ENCODE results near the gene JAKMIP2.
A peak's percentile ranks its signal among the peaks of the same experiment; 100 is the strongest.
"Not testable (repeated sequence)": the region's sequence is repeated elsewhere in the genome, so short reads cannot be mapped to it uniquely, and the experiment has no call there.

Gene JAKMIP2

DNA sequence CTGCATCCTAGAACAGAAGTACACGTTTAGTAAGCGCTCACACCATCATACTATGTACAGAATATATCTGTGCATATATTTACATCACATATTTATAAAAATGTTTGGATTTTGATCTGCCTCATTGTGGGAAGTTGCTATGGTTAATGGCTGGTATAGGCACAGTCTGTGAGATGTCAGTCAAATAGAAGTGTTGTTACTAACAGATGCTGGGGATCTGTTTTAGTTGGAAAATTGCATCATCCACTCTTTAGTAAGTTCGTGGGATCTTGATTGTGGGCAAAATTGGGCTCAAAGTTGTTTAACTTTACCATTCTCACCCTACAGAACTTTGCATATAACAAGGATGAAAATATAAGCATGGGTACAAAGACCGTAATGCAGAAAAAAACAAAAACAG is 196.3 kb downstream of the JAKMIP2 start:
- no peak for DNase-seq

DNA sequence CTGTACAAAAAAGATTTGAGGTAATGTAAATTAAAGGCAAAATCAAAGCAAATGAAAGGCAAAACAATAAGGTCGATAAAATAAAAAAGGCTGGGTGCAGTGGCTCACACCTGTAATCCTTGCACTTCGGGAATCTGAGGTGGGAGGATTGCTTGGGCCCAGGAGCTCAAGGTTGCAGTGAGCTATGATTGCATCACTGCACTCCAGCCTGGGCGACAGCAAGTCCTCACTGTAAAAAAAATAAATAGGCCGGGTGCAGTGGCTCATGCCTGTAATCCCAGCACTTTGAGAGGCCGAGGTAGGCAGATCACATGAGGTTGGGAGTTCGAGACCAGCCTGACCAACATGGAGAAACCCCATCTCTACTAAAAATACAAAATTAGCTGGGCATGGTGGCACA is 200.3 kb downstream of the JAKMIP2 start:
- not testable (repeated sequence) for DNase-seq

DNA sequence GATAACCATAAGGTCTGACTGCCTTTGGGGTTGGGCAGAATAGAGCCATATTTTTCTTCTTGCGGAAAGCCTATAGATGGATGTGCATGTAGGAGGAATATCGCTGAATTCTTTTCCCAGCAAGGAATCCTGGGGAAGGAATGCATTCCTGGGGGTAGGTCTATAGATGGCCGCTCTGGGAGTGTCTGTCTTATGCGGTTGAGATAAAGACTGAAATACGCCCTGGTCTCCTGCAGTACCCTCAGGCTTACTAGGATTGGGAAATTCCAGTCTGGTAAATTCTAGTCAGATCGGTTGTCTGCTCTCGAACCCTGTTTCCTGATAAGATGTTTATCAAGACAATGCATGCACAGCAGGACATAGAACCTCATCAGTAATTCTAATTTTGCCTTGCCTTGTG is 202.1 kb downstream of the JAKMIP2 start:
- not testable (repeated sequence) for DNase-seq

DNA sequence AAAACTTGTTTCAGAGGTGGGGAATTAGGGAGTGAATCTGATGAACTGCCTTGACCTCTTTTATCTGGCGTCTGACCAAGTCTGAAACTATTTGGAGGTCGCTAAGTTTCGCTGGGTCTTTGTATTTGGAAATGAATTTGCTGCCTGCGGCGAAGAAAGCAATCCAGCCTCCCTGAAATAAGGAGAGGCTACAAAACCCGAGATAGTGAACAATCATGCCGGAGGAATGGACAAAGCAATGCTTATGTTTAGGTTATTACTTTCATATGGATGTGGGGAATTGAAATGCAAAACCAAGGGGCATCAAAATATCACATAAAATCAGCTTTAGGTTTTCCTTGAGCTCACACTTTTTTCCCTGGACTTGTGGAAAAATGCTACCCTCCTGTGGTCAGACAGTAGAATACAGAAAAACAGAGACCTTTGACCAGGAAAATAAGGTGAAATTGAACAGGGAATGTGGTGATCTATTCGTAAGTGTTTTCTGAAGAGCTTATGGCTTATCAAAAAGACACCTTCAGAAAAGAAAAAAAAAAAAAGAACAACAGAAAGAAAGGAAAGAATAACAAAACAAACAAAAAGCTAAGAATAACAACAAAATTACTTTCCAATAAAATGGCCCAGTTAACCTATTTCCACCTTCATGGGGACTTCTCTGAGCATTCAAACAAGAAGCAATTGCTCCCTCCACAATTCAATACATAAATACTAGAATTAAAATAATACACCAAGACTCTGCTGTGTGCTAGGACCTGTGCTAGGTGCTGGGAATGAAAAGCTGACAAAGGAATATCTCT is 204.1 kb downstream of the JAKMIP2 start:
- peak; percentile 82 for DNase-seq

DNA sequence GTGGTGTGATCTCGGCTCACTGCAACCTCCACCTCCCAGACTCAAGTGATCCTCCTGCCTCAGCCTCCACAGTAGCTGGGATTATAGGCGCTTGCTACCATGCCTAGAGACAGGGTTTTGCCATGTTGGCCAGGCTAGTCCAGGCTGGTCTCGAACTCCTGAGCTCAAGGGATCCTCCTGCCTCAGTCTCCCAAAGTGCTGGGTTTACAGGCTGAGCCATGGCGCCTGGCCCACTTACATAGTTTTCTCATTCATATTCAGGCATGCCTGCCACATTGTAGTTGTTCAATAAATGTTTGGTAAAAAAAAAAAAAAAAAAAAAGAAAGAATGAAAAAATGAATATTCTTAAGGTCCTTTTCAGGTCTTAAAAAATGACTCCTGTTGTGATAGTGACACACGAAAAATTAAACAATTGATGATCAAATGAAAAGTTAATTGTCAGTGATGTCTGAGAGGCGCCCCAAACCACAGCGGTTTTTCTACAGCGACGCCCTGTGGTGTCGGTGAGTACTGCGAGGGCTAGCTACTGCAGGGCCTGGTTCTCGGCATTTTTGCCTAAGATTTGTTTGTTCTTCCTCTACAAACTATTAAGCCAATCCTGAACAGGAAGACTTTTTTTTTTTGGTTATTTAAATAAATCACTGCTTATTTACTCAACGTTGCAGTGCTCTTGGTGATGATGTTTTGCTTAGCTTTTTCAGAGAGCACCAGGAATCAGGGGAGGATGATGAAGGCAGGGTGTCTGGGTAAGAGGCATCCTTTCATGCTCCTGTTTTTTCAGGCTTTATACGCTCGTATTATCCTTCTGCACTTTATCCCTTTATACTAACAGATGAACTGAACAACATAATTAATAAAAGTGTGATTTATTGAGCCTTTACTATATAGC is 205.6 kb downstream of the JAKMIP2 start:
- peak; percentile 55 for DNase-seq

DNA sequence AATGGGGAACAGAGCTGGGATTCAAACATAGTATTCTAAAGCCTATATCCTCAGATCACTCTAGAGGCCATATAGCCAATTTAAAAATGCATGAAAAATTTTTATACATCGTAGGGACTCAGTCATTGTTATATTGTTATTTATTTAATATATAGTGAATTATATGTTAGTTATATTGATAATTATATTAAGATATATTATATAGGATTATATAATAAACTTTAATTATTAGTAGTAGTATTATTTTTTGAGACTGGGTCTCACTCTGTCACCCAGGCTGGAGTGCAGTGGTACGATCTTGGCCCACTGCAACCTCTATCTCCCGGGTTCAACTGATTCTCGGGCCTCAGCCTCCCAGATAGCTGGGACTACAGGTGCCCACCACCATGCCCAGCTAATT is 206.9 kb downstream of the JAKMIP2 start:
- DNase-seq = no peak

DNA sequence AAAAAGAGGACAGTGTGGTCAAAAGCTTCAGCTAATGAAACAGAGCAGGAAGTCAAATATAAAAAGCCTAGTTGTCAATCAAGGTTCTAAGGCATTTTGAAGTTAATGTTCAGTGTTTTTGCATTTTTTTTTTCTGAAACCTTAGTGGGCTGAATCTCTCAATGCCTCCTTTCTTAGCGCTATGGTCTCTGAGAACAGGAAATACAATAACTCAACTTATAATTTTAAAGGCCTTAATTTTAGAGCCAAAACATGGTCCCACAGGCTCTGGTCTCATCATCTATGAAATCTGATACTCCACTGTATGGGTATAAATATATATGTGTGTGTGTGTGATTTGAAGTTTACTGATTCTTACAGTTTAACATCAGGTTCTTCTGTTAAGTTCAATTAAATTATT is 209.3 kb downstream of the JAKMIP2 start:
- no peak for DNase-seq

DNA sequence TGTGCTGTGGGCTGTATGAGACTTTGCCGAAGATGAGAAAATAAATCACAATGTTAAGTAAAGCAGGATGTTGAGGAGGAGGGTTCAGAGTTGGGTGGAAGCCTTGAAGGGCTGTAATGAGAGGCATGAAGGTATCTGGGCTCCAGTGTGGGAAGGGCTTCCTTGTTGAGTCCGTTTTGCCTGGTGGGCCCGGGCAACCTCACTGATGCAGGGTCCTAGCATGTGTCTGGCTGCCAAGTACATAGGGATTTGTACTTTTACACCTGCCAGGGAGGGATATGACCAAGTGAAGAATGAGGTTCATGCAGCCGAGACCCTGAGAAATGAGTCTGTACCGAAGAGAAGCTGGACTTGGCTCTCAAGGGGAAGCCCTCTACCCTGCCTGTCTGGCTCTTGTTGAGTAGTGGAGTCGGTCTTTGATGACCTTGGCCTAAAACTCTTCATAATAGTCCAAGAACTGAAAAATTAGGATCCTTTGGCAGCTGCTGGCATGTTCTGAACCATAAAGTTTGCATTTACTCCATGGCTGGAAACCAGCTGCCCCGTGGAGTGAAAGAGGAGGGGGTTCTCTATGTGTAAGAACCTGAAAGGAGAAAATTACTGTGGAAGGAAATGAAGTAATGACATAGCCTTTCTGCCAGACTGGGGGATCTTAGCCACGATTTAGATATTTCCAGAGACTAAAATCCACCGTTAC is 213.7 kb downstream of the JAKMIP2 start:
- no peak for DNase-seq

DNA sequence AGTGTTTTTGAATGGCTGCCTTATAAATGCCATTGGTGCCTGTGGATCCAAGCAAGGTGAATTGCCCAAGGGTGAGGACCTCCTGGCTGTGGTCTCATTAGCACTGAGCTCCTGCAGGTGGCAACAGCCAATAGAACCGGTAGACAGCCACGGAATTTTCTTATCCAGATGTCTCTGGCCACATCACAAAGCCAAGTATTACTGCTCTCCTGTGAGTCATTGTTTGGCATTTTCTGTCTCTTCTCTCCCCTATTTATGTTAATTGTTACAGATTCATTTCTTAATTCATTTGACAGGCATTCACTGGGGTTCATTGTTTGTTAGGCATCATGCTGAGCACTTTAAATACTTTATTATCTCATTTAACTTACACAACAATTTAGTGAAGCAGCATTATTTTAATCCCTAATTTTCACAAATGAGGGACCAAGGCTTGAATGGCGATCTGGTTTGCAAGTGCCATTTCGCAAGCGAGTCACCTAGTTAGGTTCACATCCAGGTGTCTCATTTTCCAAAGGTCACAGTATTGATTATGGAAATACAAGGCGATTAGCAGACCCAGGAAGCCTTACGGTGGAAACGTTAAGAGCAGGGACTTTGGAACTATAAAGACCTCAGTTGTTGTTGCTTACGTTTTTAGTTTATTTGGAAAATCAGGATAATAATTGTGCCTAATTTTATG is 214.5 kb downstream of the JAKMIP2 start:
- DNase-seq = peak; percentile 83

DNA sequence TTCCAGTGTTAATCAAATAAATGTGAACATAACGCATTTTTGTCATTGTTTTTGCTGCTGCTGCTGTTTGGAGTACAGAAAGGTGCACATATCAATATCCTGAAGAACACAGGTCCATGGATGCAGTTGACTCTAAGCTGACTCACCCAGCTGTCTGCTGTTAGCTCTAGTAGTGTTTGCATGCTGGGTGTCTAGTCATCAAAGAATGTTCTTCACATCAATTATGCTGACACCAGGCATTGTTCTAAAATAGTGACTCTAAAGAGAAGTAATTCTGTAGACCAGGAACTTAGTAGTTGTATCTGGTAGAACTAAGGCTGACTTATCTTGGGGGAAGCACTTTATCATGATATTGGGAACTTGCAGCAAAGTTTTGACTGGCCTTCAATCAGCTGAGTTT is 217.0 kb downstream of the JAKMIP2 start:
- peak; percentile 91 for DNase-seq

DNA sequence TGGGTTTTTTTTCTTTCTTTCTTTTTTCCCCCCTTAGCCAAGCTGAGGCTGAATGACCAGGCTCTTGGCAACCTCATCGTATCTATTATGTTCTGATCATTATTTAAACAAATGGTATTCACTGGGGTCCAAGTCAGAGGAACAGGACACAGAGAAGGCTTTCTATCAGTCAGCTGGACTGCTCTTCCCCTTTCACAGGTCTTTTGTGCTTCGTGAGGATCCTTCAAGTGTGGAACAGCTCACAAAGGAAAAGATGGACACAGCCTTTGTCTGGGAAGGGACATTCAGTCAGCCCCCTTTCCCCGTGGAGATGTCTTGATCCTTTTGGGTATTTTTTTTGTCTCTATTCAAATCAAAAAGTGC is 218.4 kb downstream of the JAKMIP2 start:
- no peak for DNase-seq

DNA sequence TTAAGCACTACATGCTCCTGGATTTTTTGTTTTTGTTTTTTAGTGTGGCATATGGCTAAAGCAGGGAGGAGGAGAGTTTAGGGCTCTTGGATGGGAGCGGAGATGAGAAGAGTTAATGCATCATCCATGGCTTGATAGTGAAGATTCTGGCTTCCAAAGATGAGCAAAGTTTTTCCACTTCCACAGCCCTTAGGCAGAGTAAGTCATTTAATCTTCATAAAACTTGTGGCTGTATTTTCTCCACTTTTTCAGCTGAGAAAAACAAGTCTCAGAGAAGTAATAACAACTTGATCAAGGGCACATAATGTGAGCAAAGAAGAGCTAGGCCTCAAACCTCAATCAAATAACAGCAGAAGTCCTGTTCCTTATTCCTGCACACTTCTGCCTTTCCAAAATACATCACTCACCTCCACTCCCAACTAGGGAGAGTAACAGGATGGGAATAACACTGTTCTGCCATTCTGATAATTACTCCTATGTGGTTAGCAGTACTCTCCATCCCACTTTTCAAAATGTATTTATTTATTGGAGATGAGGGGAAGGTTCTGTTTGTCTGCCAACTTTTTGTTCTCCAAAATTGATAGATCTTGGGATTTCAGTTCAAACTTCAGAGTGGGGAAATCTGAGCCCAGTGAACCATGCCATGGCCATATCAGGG is 218.9 kb downstream of the JAKMIP2 start:
- no peak for DNase-seq

DNA sequence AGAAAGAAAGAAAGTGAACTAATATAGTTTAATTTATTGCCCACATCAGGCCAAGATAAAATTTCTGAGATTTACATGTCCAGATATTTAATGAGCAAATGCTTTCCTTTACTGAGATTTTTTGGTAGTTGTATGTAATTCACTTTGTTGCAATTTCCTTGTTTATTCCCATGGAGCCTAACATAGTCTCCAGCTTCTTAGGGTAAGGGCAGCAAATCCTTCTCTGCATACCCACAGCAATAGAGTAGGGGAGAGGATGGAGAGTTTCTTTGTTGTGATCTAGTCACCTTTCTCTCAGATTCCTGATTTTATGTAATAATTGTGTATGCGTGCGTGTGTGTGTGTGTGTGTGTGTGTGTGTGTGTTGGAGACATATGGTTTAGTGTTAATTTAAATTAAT is 221.1 kb downstream of the JAKMIP2 start:
- no peak for DNase-seq

DNA sequence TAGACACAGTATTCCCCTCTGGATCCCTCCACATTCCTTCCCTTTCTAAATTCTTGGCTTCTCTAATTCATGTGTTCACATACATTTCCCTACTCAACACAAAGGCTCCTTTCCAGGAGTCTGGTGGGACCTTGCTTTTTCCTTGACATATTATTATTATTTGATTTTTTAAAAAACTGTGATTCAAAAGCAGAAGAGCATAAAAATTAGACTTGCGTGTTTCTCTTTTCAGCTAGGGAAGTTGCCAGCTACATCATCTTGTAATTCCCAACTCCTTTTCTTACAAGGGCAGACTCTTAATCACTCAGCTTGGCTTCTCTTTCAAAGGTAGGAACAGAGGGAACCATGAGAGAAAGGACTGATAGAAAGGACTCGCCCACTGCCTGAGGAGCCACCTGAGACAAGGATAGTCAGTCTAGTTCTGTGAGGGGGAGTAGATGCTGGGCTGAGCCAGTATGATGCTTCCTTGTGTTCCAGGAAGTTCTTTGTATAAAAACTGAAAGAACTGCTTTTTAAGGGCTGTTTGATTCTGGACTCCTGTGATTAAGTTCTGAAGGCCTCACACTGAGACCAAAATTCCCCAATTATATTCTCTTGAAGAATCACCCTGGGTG is 221.7 kb downstream of the JAKMIP2 start:
- peak; percentile 28 for DNase-seq

DNA sequence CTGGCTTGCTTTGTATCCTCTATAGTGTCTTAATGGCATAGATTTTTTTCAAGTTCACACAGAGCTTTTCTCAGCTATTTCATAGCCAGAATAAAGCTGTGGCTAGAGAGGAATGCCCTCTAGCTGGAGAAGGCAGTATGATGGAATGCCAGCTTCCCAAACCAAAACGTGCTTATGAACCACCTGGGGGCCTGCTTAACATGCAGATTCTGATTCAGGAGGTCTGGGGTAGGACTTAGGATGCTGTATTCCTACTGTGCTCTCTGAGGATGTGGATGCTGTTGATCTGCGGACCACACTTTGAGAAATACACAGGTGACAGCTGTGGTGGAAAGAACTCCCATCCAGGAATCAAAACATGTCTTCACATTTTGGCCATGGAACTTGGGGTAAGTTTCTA is 222.8 kb downstream of the JAKMIP2 start:
- DNase-seq = peak; percentile 7

DNA sequence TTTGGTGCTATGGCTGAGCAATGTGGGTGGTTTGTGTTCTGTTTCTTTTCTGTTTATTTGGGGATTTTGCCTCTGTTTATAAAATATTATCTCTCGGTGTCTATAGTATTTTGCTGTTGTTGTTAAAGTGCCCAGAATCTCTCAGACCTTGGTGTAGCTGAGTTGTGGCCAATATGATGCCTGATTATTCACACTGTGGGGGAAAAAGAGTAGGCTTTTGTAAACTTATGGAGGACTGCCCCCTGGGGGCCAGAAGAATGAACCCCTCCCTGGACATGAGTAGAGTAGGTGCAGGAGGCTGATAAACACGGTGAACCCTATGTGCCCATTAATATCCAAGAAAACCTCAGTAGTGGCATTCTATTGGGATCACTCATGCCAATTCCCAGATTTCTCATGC is 223.7 kb downstream of the JAKMIP2 start:
- DNase-seq = peak; percentile 90

DNA sequence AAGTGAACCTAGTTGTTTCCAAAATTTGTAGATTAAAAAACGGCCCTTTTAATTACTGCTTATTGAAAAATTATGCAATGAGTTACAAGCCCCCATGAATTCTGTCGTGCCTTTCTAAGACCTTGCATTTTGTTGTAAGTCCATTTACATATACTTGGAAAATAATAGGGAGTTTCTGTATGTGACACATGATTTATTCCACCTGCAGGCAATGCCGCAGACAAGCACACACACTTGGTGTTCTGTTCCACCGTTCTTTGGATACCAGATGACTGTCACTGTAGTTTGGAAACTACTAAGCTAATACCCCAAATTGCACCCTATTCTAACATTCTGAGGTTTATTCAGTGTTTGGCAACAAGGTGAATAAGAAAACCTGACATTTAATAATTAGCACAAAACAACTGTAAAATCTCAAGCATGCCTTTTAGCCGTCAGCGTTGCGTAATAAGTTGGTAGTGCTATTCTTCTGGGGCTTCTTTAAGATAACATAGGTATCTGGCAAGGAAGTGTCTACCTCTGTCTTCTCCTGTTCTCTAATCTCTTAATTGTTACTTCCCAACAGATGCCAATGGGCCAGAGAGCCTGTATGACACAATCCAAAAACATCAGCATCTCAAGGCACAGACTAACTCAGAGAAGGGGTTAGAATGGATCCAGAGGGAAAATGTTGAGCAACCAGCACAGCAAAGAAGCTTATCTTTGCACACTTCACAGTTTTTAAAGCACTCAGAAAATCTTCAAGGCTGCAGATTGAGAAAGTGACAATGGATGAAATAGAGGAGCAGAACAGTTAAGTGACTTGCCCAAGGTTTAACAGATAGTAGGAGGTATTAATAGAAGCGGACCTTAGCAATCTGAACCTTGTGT is 224.4 kb downstream of the JAKMIP2 start:
- no peak for DNase-seq

DNA sequence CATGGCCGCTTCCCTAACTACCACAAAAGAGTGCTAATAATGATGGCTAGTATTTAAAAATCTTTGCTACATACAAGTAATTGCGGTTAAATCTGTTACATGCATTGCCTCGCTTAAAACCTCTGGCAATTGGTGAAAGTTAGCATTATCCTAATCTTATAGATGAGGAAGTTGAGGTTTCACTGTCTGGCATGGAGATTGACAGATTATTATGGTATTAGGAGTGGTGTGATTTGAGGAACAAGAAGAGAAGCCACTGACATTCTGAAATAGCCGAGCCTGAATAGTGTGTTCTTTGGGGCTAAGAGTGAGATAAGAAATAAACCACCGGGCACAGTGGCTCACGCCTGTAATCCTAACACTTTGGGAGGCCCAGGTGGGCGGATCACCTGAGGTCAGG is 227.4 kb downstream of the JAKMIP2 start:
- no peak for DNase-seq

DNA sequence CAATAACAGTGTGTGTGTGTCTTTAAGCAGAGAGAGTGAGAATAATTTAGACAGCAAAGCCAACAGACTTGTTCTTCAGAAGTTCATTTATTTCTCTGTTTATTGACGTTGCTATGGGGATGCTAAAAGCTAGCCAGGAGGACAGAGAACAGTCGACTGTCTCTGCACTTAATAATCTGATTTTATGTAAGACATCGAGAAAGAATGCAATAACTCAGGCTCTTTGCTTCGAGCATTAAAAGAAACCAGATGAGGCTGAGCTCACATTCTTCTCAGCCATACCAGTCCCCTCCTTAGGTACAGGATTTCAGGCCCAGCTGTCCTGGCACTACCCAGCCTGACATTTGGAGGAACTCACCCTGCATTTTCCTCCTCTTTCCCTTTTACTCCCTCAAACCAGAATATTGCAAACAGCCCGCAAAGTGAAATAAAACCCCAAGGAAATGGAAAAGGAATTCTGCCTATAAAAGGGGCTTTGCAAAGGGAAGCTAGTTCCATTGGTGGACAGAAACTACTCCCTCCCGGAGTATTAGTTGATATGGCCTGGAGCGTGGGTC is 228.2 kb downstream of the JAKMIP2 start:
- peak; percentile 65 for DNase-seq

DNA sequence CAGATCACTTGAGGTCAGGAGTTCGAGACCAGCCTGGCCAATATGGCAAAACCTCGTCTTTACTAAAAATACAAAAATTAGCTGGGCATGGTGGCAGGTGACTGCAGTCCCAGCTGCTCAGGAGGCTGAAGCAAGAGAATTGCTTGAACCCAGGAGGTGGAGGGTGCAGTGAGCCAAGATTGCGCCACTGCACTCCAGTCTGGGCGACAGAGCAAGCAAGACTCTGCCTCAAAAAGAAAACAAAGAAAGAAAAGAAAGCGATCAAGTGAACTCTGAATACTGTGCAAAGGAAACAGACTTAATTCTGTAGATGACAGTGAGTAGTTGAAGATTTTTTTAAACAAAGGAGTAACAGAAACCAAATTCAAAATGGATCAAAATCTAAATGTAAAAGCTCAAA is 228.7 kb downstream of the JAKMIP2 start:
- not testable (repeated sequence) for DNase-seq

DNA sequence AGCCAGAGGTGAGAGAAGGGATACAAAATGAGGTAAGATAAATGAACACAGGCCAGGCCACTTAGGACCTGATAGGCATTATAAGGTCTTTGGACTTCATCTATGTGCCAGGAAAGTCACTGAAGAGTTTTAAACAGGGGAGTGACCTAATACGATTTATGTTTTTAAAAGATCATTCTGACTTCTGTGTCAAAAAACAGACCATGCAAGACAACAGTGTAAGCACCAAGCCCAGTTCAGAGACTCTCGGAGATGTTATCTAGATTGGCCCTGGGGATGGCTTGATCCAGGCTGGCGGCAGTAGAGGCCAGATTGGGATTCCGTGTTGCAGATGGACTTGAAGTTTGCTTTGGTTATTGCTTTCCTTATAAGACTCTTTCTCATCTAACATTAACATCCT is 229.6 kb downstream of the JAKMIP2 start:
- DNase-seq = no peak

Data from kidney glomerular epithelial cell (primary cell).